Midbrain (tissue), 1 donor: ENCODE results near the gene KRT16.
"Not testable (repeated sequence)": the region's sequence is repeated elsewhere in the genome, so short reads cannot be mapped to it uniquely, and the experiment has no call there.

Experiments
- DNase-seq: peaks from one replicate; lab custom pipeline; 2025; lab: John Stamatoyannopoulos, UW

KRT16 gene

DNA sequence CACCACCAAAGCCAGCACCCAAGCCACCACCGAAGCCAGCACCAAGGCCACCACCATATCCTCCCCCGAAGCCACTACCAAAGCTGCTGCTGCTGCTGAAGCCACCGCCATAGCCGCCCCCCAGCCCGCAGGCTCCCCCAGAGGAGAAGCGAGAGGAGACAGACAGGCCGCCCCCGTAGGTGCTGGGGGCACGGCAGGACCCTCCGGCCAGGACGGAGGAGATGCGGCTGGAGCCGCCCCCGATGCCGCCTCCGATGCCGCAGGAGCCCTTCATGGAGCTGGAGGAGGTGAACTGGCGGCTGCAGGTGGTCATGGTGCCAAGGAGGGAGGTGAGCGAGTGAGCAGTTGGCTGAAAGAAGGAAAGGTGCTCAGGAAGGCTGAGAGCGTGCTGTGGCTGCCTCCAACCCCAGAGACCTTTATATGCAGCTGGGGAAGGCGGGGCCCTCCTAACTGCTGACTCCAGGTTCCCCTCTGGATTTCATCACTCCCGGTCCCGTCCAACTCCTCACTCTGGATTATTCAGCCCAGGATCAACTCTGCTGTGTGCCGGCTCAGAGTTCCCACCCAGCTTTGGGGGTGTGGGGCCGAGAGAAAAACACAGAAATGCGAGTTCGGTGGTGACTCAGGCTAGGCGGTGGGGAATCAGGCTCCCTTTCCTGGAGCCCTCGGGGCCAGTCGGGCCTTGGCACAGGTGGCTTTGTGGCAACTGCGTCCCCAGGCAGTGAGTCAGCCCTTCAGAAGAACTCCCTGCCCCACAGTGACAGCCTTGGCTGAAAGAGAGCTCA is at the start of gene KRT16:
TSS of gene KRT16 (minus strand) at position 392 of the 785 bp plus-strand sequence. CDS start at position 313, 79 bp downstream.
- DNase-seq, result not testable (repeated sequence)

DNA sequence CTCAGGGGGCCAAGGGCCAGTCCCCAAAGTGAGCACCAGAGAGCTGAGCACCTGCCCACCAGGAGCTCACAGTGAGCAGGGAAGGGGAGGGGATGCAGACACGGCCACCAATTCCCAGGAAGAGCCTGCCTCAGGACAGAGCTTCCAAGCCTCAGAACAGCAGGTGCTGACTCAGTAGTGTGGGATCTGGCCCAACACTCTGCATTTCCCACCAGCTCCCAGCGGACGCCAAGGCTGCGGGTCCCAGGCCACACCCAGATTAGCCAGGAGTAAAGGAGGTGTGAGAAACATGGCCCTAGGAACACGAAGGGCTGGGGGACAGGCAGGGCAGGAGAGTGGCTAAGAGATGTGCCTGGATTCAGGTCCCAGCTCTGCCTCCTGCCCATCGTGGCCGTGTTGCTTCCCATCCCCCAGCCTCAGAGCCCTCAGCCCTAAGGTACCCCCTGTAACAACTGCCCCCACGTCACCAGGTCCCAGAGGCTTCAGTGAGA is 47.7 kb upstream of the KRT16 start:
- no peak for DNase-seq

DNA sequence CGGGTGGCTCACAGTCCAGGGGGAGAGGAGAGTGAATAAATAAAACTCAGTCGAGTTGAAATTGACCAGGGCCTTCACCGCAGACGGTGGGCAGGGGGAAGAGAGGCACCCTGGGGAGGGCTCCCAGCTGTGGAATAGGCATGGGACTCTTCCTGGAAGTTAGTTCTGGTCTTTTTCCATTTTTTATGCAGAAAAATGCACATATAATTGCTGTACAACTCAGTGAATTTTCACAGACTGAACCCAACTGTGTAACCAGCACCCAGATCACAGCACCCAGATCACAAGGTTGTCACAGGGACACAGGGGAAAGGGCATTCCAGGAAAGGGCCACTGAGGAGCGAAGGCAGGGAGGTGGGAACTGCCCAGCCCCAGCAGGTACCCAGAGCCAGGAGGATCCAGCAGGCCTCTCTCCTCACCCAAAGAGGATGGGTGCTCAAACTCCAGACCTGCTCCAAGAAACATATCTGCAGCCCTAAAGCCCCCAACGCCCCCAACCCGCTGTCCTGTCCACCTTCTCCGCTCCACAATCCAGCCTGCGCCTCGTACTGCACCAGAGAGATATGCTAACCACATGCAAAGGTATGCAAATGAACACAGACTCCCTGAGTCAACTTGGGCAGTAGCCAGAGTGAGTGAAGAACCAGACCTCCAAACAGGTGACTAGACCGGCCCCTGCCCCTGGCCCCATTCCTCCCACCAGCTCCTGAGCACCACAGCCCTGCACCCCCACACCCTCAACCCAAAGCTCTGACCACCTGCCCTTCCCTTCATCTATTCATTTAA is 47.1 kb upstream of the KRT16 start:
- DNase-seq, result no peak

DNA sequence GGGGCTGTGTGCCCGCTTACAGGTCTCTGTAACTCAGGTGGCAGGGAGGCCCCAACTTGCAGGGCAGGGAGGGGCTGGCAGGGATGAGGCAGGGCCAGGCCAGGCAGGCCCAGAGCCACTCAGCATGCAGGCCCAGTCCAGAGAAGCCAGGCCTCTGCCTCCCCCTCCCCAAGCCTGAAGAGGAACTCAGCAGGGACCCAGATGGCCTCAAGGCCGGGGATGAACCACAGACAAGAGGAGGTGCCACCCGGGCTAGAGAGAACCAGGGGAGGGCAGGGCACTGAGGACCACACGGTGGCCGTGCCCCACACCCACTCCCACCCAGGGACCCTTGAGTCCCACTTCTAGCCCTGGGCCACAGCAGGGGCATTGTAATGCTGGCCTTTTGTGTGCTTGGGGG is 46.3 kb upstream of the KRT16 start:
- DNase-seq, result no peak

DNA sequence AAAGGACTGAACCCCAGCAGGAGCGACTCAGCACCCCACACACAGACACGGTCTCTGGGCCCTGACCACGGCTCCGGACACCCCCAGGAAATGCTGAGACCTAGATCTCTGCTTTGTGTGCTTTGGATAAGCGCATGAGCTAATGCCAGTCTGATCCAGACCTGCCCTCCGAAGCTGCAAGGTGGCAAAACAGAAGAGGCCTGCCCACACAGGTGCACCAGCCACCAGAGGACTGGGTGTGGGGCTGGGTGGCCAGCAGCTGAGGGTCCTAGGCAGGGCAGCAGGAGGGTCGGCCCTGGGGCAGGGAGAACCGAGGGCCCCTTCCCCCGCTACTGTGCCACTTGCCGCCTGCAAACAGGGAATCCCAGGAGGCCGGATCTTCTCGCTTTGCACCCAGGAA is 45.4 kb upstream of the KRT16 start:
- DNase-seq, result no peak

DNA sequence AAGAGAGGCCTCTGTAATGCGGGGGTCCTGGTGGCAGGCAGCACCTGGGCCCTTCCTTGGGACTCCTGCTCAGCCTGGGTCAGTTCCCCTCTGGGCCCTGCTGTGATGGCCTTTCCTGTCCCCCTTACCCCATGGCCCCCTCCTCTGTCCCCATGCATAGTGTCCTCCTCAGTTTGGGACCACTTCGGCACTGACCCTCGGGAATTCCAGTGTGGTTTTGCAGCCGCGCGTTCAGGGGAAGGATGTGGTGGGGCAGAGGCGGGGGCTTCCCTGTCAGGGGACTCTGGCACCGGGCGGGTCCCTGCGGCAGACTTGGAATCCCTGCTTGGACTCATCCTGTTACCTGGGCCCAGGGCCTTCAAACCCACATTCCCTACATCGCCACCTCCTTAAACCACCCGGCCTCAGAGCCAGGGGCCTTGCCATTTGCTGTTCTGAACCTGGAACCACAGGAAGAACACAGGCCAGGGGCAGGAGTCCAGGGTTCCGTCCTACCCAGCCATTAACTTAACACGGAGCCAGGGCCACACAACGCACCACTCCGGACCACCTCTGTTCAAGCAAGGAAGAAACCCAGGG is 44.7 kb upstream of the KRT16 start:
- no peak for DNase-seq

DNA sequence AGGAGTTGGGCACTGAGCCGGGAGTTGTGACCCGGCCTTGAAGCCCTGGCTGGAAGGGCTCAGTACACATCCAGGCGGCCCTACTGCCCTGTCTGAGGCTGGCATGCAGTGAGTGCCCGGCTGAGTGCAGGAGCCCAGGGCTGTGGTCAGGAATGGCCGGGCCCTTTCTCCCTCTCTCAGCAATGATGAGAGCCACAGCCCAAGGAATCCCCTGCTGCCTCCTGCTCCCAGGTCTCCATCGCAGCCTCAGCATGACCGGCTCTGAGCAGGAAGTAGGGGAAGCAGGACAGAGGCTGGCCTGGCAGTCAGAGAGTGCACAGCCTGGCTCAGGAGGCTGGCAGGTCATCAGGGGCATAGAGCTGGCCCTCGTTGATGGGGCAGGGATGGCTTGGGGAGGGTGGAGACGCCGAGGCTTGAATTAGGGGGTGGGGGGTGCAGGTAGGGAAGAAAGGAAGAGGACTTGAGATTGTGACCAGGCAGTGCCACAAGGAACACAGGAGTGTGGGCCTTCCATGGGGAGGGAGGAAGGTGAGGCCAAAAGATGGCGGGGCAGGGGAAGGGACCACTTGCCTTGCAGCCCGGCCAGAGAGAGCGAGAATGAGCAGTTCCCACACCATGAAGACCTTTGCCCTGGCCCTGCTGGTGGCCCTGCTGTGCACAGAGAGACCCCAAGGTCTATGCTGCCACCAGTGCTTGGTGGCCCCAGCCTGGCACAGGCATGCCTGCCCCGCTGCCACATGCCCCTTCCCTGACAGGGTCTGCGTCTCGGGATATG is 43.9 kb upstream of the KRT16 start:
- no peak for DNase-seq

DNA sequence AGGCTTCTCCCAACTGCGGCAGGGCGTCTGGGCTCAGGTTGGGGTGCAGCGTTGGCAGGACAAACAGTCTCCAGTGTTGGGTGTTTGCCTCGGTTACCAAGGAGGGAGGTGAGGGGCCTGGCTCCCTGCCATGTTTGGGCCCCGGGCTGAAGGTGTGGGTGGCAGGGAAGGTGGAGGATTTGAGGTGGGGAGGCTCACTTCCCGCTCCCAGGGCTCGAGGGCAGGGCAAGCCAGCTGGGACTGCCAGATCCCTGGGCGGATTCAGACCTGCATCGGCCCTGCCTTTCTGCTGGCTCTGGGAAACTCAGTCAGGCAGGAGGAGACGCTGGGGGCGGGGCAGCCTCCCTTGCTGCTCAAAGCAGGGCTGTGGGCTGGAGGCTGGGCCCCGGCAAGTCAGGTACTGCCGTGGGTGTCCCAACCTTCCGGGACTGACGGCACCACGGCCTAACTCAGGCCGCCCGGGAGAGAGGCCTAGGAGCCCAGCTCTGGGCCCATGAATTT is 43.1 kb upstream of the KRT16 start:
- DNase-seq, result no peak

DNA sequence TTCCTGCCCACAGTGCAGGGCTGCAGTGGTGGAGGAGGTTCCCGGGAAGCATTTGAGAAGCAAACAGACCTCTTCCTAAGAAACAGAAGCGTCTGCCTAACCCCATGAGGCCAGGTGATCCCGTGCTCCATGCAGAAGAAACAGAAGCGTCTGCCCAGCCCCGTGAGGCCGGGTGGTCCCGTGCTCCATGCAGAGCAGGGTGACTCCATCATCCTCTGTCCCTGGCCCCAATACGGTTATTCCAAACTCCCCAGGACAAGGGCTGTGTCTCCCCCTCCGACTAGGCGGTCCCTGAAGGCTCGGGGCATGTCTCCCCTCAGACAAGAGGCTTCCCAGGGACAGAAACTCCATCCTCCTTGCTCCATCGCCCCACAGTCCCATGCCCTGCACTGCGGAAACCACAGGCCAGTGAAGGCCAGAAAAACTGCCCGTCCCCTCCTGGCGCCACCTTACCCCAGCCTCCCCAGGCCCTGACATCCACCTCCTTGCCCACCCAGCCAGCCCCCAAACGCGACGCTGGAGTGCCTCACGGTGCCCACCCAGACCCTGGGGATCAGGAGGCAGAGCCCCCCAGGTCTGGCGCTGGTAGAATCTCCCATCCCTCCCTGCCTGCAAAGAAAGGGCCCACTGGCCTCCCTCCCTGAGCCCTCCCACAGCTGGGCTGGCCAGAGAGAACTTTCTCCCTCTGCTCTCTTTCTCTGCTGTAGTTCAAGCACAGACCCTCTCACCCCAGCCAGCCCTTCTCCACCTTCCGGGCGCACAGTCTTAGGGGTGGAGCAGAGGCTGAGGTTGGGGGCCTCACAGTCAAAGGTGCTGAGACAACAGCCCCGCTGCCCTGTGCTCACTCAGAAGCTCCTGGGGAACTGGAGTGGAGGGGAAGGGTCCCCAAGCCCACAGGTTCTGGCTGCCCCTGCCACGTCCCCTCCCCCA is 42.4 kb upstream of the KRT16 start:
- no peak for DNase-seq

DNA sequence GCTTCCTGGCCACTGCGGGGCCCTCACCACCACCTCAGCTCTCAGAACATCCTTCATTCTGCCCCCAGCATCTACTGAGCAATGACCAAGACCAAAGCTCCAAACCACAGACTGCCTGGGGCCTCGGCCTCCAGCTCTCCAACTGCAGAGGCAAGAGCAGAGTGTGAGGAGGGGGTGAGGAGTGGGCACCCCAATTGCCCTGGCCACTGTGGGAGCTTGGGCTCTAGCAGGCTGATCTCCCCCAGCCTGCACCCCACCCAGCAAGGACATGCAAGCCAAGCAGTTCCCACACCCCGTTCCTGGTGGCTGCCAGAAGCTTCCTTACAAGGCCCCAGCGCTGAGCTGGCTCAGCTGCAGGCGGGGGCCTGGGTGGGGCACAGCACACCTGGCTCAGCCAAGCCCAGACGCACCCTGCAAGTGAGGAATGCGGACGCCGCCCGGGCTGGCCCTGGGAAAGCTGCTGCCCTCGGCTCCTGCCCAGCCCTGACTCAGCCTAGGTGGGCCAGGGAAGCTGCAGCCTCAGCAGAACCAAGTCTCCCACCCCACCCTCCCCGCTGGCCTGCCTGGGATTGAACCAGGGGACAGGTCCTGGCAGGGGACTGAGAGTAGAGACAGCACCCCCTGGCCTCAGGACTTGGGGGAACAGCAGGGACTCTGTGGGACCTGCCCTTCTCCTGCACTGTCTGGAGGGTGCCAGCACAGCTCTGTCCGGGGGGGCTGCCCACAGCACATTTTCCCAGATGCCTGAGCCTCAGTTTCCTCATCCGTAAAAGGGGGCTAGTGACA is 41.5 kb upstream of the KRT16 start:
- DNase-seq, result no peak

DNA sequence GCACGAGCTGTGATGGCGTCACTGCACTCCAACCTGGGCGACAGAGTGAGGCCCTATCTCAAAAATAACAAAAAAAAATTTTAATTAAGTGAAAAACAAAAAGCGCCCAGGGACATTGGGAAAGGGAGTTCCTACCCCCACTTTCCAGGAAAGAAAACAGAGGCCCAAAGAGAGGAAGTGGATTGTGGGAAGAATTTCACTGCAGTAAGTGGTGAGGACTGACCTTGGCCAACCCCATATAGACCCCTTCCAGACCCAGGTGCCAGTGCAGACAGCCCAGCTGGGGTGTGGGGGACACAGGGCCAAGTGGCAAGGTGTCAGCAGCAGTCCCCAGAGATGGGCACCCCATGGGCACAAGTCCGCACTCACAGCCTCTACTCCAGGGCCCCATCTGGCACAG is 40.9 kb upstream of the KRT16 start:
- DNase-seq, result no peak

DNA sequence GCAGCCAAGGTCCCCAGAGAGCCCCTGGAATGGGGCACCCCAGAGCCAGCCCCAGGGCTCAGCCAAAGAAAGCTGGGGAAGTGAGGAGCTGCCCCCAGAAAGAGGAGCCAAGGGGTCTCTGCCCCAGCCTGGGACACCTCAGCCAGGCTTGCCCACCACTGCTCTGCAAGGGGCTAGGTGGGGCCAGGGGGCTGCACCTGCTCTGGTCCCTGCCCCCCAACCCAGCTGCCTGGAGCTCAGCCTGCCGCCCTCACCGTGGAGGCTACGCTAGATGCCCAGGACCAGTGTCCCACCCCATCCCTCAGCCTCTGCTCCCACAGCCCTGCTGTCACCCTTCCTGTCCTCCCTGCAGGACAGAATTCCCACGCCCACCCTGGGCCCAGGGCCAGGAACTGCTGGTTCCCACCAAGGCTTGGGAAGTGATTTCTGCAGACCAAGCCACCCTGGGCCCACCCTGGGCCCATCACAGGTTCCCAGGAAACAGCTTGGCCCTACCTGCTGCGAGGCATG is 39.9 kb upstream of the KRT16 start:
- no peak for DNase-seq

DNA sequence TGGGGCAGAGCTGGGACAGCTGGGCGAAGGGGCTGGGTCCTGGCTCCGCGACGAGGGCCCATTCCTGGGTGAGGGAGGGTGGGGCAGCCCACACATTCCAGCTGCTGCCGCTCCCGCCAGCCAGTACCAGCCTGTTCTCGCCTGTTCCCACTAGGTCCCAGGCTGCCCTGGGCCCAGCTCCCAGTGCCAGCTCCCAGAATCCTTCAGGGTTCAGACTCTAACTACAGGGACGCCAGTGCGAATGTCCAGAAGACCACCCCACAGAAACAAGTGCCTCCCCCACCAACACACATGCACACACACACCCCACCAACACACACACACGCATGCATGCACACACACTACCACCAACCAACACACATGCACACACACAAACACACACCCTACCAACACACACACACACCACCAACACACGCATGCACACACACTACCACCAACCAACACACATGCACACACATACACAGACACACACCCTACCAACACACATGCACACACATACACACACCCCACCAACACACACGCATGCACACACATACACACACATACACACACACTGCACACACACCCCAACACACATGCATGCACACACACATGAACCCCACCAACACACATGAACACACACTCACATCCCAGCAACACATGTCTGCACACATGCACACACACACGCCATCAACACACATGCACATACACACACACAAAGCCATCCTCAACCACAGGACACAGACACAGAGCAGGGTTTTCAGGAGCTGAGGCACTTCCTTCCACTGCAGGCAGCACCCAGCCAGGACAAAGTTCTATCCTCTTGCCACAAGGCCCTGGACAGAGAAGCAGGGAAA is 39.3 kb upstream of the KRT16 start:
- no peak for DNase-seq

DNA sequence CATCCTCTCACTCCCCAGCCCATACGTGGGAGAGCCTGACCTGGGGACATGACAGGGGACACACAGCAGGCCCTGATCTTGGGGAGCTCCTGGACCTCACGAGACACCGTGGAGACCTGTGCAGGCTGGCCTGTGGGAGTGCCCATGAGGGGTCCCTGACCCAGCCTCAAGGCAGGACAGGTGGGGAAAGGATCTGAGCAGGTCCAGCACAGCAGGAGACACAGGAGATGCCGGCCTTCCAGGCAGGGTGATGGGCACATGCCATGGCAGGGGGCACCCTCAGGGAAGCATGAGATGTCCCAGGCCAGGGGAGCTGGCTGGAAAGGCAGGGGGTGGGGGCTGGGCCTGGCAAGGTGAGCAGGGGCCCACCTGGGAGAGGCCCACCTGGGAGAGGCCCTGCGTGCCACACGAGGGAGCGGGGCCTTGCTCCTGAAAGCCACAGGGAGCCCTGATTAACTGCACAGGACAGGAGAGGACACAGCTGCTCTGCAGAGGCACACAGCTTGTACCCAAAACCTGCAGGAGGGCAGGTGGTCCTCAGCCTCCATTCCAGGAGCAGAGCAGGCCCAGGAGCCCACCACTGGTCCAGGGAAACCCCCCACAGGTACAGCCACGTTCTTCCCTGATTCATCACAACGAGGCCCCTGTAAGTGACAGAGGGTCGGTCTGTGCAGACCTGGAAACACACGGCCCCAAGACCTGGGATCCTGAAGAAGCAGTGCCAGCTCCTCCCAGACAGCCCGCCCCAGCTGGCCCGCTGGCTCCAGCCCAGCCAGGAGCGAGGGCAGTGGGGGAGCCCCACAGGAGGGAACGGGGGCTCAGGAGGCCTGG is 38.4 kb upstream of the KRT16 start:
- no peak for DNase-seq

DNA sequence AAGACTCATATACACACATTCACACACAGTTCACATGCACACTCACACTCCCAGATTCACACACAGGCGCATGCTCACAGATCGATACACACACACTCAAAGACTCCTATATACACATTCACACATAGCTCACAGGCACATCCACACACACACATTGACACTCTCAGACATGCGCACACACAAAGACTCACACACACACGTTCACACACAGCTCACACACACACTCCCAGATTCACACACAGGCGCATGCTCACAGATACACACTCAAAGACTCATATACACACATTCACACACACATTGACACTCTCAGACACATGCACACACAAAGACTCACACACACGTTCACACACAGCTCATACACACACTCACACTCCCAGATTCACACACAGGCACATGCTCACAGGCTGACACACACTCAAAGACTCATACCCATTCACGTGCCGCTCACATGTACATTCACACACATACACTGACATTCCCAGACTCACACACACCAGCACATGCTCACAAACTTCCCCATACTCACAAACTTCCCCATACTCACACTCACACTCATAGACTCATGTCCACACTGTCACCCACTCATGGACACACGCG is 37.5 kb upstream of the KRT16 start:
- no peak for DNase-seq

DNA sequence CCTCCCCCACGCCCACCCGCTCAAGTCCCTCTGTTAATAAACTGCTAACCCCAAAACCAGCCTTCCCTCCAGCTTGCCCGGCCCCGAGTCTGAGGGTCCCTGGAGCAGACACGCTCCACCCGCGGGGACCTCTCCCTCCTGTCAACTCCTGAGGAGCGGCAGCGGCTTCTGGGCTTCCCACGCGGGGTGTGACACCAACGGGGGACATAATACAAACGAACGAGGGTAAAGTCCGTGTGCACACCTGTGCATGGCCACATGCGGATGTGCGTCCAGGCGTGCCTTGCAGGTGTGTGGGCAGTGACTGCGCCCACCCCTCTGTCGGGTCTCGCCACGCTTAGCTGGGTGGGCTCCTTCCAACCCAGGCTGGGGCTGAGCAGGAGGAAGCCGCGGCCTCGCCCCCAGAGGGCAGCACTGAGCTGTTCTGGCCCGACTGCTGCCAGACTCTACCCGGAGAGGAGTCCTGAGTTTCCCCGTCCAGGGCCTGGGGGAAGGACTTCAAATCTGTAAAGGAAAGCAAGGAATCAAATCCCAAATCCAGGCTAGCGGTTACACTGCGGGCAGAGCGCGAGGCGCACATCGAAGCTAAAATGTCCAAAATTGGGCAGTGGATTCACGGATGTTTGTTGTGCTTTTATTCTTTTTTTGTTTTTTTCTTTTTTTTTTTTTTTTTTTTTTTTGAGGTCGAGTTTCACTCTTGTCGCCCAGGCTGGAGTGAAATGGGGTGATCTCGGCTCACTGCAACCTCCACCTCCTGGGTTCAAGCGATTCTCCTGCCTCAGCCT is 36.0 kb upstream of the KRT16 start:
- peak; percentile 81 for DNase-seq
